Measurements from ENCODE around the gene OST4.

Gene OST4

DNA sequence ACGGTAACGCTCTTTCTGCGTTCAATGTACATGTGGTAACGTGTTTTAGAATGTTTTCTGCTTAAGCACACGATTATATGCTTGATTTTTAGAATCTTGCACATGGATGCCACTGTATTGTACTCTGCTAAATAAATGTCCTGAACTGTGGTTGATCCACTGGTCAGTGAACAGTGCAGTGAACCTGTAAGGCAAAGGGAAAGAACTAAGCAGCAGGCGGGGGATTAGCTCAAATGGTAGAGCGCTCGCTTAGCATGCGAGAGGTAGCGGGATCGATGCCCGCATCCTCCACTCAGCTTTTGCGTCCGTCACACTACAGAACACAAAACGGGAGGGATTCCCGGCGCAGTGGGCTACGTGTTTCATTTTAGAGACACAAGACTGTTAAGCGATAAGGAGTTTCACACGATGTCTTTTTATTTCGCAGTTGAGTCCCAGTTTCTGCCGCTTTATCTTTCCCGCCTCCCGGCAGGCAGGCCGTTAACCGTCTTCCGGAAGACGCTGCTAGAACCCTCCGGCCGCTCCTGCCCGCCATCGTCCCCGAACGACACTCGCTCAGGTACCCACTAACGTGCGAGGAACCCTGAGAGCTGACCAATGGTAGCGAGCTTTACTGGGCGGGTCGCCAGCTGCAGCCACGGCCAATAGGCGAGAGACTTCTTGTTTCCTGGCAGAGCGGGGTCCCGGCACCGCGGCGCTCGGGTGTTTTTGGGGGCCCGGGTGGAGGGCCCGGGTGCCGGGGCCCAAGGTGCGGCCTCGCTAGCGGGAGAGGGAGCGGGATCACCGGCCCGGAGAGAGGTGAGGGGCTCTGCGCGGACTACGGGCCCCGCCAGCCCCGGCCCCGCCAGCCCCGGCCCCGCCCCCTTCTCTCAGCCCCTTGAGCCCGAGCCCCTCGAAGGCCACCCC, 20.2 kb downstream of the OST4 start, which contains the start of gene AGBL5:
TSS of gene AGBL5 (plus strand) at position 673 of the 906 bp plus-strand sequence. CDS start 1,291 bp downstream, outside the sequence.
- Histone ChIP-seq H3K27ac (ENCODE audit: low read depth, low read length) (peak within 1 kb of the TSS; percentile 81), H3K79me2 (ENCODE audit: control insufficient read depth, low read length) (peaks cover 4% of the 10 kb centered on the region), H4K20me1 (ENCODE audit: control insufficient read depth, insufficient read depth, low read depth, low read length) (no peaks in the 10 kb centered on the region), H3K27me3 (ENCODE audit: control insufficient read depth, low read length) (no peaks in the 10 kb centered on the region), H3K4me1 (ENCODE audit: control insufficient read depth, low read length) (peaks cover 16% of the 10 kb centered on the region), H3F3A (ENCODE audit: control insufficient read depth, insufficient read depth) (peaks cover 8% of the 10 kb centered on the region), H3K9me2 (replicated peaks; ENCODE audit: control insufficient read depth, low read length) (no peaks in the 10 kb centered on the region), H3K4me2 (ENCODE audit: low read length) (peak within 1 kb of the TSS; percentile 93), H3K9me3 (ENCODE audit: control insufficient read depth, insufficient read depth, low read length) (no peaks in the 10 kb centered on the region), H3K4me3 (ENCODE audit: low read length) (peak within 1 kb of the TSS; percentile 85), H3K36me3 (ENCODE audit: control insufficient read depth, low read length) (peaks cover 24% of the 10 kb centered on the region)
- TF ChIP-seq EZH2phosphoT487 (IDR thresholded peaks at IDR 0.05; ENCODE audit: borderline replicate concordance, low read length) (no peak), CTCF (IDR thresholded peaks at IDR 0.05; ENCODE audit: low read depth, low read length, poor library complexity, severe bottlenecking) (no peak)

DNA sequence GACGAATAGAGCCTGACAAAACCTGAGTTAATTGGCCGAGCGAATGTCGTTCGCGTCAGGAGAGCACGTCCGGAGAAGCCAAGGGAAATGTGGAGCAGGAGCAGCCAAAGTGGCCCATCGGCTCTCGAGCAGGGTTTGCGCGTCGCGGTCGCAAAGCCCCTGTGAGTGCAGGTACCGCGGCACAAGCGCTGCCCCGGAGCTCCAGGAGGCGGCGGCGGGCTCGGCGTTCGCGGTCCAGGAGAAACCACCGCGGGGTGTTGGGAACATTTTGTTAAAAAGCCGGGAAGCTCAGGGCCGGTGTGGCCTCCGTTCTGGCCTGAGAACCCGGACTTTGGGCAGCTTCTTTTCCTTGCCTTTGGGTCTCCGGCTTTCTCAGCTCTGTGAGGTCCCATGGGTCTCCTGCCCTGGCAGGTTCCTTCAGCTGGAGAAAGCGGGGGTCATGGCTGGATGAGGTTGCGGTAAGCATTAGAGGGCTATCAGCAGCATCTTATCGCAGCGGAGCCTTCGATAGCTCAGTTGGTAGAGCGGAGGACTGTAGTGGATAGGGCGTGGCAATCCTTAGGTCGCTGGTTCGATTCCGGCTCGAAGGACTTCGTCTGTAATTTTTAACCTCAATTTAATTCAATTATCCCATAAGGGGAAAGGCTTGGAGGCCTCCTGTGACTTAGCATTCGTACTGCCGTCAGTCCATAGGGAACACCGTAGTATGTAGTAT, 21.0 kb downstream of the OST4 start:
- H4K20me1 ChIP-seq (ENCODE audit: control insufficient read depth, insufficient read depth, low read depth, low read length) = no peaks in the 10 kb centered on the region
- no peaks in the 10 kb centered on the region for H3K9me2 ChIP-seq (replicated peaks; ENCODE audit: control insufficient read depth, low read length)
- H3K27me3 ChIP-seq (ENCODE audit: control insufficient read depth, low read length) = no peaks in the 10 kb centered on the region
- TF ChIP-seq EZH2phosphoT487 (IDR thresholded peaks at IDR 0.05; ENCODE audit: borderline replicate concordance, low read length) (no peak), CTCF (IDR thresholded peaks at IDR 0.05; ENCODE audit: low read depth, low read length, poor library complexity, severe bottlenecking) (no peak)
- peaks cover 16% of the 10 kb centered on the region for H3K4me1 ChIP-seq (ENCODE audit: control insufficient read depth, low read length)
- no peaks in the 10 kb centered on the region for H3K9me3 ChIP-seq (ENCODE audit: control insufficient read depth, insufficient read depth, low read length)
- peaks cover 4% of the 10 kb centered on the region for H3K79me2 ChIP-seq (ENCODE audit: control insufficient read depth, low read length)
- peaks cover 9% of the 10 kb centered on the region for H3F3A ChIP-seq (ENCODE audit: control insufficient read depth, insufficient read depth)
- peak overlapping the region; percentile 85 for H3K4me3 ChIP-seq (ENCODE audit: low read length)
- H3K27ac ChIP-seq (ENCODE audit: low read depth, low read length) = peak overlapping the region; percentile 81
- H3K4me2 ChIP-seq (ENCODE audit: low read length) = peak overlapping the region; percentile 93
- peaks cover 16% of the 10 kb centered on the region for H3K36me3 ChIP-seq (ENCODE audit: control insufficient read depth, low read length)

- peak overlapping the region; percentile 85 for H3K4me3 ChIP-seq (ENCODE audit: low read length)
- H3K9me3 ChIP-seq (ENCODE audit: control insufficient read depth, insufficient read depth, low read length) = no peaks in the 10 kb centered on the region
- peaks cover 12% of the 10 kb centered on the region for H3F3A ChIP-seq (ENCODE audit: control insufficient read depth, insufficient read depth)
- H3K79me2 ChIP-seq (ENCODE audit: control insufficient read depth, low read length) = peaks cover 4% of the 10 kb centered on the region
- no peaks in the 10 kb centered on the region for H3K27me3 ChIP-seq (ENCODE audit: control insufficient read depth, low read length)
- peaks cover 8% of the 10 kb centered on the region for H3K36me3 ChIP-seq (ENCODE audit: control insufficient read depth, low read length)
- TF ChIP-seq CTCF (IDR thresholded peaks at IDR 0.05; ENCODE audit: low read depth, low read length, poor library complexity, severe bottlenecking) (no peak), EZH2phosphoT487 (IDR thresholded peaks at IDR 0.05; ENCODE audit: borderline replicate concordance, low read length) (no peak)
- H4K20me1 ChIP-seq (ENCODE audit: control insufficient read depth, insufficient read depth, low read depth, low read length) = no peaks in the 10 kb centered on the region
- H3K4me2 ChIP-seq (ENCODE audit: low read length) = peak overlapping the region; percentile 93
- H3K27ac ChIP-seq (ENCODE audit: low read depth, low read length) = peak overlapping the region; percentile 81
- no peaks in the 10 kb centered on the region for H3K9me2 ChIP-seq (replicated peaks; ENCODE audit: control insufficient read depth, low read length)
- H3K4me1 ChIP-seq (ENCODE audit: control insufficient read depth, low read length) = peaks cover 16% of the 10 kb centered on the region
Observed at GRCh38 chr2:27049422-27050280, 21.8 kb downstream of the OST4 start.

All from DOHH2 (cell line).